IPS-NIHi11 (cell line): ENCODE measurements around the gene FHIT.

Source experiments
- DNase-seq: peaks from one replicate; pipeline ENCODE4 v3.0.0; 2012; ENCODE audit warnings: mixed read lengths, low spot score

FHIT gene

DNA sequence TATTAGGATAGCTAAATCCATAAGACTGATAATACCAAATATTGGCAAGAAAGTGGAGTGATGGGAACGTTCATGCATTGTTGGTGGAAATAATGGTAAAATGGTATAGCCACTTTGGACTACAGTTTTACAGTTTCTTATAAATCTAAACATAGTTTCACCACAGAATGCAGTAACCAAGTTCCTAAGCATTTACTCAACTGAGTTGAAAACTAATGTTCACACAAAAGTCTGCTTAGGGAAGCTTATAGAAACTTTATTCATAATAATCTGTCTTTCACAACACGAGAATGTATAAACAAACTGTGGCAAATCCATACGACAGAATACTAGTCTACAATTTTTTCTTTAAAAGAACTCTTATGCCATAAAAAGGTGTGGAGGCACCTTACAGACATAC is 969.3 kb downstream of the FHIT start:
- DNase-seq: no peak

DNA sequence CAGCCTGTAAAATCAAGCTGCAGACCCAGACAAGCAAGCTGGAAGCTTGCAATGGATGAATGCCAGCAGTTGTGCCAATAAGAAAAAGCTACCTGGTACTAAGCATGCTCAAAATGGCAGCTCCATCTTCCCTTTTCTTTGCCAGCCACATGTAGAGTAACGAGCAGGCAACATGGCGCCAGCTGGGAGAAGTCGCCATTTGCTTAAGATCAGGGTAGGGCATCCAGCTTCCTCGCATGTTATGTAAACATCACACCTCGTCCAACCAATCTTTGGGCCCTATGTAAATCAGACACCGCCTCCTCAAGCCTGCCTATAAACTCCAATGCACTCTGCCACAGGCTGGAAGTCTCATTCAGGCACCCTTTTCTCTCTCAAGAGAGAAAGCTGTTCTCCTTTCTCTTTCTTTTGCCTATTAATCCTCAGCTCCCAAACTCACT is 973.9 kb downstream of the FHIT start:
- DNase-seq: no peak

DNA sequence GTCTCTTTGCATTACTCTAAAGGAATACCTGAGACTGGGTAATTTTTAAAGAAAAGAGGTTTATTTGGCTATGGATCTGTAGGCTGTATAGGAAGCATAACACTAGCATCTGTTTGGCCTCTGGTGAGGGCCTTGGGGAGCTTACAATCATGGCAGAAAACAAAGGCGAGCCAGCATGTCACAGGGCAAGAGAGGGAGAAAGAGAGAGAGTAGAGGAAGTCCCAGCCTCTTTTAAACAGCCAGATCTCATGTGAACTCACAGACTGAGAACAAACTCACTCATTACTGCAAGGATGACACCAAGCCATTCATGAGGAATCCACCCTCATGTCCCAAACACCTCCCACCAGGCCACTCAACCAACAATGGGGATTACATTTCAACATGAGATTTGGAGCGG is 974.6 kb downstream of the FHIT start:
- DNase-seq: no peak

DNA sequence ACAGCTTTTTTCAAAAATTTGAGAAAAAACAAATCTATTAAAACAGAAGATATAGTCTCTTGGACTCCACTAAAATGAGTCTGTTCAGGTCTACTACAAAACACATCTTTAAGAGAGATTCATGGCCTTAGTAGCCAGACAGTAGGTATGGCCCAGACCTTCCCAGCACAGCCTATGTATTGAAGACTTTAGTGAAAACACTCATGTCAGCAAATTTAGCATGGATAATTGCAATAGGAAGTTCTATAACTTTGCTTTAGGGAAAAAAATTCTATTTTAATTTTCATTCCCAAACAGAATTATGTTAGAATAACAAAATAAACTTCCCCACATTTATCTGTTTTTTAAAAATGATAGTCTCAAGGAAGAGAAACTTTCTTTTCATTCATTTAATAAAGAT is 976.6 kb downstream of the FHIT start:
- DNase-seq: no peak

DNA sequence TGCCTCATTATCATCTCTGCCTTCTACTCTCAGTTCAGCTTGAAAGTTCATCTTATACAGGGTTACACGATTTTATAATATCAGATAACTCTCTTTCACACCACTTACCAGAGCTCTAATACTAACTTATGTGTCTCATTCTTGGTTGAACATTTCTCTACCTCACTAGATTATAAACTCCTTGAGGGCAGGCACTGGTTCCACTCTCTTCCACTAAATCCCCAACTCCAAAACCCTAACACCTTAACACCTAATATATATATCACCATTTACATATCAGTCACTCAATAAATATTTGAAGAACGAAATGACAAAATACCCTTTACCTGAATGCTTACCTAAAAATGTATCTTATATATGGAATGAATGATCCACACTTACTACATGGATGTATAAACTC is 977.2 kb downstream of the FHIT start:
- no peak for DNase-seq

DNA sequence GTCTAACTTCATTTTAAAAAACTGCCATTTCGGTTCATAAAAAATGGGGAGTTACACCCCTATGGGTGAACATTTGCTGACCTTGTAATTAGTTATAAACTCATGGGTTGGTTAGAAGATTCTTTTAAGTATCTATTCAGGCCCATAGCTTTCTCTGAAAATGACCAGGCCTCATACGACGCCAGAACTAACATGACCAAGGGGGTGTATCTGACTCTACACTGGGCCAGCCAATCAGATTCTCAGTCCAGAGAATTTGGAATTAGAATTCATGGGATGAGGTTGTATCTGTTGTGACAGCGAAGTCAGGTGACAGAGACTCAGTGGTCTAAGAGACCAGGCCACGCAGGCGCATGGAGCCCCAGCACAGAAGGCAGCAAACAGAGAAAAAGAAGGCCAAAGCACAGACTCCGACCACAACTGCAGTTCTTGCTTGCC is 981.4 kb downstream of the FHIT start:
- no peak for DNase-seq

DNA sequence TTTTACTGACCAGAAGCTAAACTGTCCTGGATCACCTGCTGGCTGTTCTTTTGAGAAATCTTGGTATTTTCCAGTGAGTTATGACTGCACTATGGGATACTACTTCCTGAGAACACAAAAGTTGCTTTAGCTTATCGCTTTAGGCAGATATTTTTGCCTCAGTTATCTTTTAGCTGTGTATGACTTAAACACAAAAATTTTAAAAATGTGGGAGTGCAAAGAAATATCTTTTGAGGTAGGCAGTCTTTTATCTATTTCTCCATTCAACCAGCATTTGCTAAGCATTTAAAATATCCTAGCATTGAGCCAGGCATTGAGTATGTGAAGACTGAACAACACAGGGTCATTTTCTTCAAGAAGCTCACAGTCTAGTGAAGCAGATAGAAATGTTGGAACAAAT is 981.9 kb downstream of the FHIT start:
- DNase-seq: no peak

DNA sequence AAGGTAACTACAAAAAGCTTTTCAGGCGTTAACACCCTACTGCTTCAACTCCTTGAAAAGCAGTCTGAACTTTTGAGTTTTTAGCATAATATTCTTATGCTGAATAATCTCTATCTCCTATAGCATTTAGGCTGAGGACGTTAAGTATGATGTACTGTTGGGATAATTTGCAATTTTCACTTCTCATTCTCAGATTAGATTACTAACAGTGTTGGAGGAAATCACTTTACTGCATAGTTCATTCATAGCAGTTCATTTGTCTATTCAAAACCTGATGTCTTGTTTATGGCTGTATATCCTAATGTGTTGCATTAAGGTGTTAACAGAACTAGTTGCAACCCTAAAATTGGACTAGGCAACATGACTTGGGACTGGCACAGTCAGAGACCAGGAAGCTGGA is 983.1 kb downstream of the FHIT start:
- no peak for DNase-seq

DNA sequence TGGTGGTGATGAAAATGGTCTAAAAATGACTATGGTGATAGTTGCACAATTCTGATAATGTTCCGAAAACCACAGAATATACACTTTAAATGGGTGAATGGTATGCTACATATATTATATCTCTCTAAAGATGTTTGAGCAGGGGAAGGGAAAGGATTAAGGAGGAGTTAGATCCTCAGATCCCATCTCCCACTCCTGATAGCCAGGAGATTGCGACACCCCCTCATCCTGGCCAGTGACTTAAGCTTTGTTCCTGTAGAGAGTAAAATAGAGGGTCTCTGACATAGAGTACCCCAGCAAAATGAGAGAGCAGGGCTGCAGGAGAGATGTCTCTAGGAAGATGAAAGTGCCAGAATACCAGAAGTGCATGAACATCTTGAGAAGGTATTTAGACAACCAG is 984.8 kb downstream of the FHIT start:
- DNase-seq: no peak

DNA sequence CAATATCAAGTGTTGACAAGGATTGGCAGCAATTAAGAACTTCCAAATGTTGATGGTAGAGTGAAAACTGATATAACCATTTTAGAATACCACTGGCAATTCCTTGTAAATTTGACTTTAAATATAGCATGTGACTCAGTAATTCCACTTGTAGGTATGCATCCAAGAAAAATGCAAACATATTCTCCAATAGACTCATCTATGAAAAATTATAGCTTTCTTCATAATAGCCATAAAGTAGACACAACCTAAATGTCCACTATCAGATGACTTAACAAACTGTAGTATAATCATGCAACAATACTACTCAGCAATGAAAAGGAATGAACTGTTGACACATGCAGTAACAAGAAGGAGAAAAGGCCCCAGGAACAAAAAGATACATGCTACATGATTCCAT is 988.1 kb downstream of the FHIT start:
- DNase-seq: no peak

DNA sequence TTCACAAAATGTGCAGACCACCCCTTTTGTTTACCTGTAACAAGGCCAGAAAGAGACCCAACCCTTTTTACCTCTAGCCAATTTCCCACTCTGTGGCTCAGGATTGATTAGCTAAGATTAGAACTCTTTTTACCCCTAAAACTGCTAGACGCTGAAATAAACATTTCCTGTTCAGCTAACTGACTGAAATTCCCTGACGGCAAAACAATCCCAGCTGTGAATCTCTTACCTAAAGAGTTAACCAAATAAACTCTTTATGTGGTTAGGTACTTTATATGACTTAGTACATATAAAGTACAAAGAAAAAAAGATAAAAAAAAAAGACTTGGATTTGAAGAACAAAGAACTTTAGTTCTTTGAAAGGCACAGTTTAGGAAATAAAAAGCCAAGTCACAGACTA is 988.7 kb downstream of the FHIT start:
- no peak for DNase-seq

DNA sequence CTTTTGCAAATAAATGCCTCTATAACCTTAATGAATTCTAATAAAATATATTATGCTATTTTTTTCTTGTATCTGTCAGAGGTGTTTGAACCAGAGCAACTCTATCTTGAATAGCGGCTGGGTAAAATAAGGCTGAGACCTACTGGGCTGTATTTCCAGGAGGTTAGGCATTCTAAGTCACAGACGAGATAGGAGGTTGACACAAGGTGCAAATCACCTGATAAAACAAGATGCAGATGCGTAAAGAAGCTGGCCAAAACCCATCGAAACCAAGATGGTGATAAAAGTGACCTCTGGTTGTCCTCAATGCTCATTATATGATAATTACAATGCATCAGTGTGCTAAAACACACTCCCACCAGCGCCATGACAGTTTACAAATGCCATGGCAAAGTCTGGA is 990.7 kb downstream of the FHIT start:
- DNase-seq: no peak

DNA sequence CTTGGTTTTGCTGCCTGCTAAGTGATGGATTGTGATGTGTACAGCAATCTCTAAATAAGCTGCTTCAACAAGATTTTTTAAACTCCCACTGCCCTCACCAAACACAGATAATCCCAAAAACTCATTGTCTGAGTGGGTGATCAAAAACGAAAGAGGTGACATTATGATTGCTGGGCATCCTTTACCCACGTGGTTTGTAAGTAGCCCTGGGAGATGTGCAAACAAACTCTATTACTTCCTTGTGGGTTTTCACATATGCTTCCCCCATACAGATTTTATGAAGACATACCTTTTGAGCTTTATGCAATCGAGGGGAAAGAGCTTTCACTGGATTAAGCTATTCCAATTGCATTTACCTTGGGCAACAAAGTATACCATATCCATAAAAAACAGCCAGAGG is 1000.4 kb downstream of the FHIT start:
- DNase-seq: no peak

DNA sequence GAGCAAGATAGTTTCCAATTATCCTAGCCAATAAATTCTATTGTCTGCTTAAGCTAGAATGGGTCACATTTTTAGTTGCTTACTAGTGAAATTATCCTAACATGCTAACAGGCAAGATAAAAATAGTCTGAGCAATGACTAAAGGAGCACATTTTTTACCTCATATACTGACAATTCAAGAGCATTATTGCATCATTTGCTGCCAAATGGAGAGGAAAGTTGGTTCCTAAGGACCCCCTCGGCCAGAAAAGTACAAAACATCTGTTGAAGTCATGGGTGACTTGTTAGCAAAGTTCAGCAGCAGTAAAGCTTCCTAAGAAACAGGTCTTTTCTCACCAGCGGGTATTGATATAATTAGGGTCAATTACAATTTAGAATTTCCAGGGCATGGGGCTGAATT is 1001.0 kb downstream of the FHIT start:
- no peak for DNase-seq

DNA sequence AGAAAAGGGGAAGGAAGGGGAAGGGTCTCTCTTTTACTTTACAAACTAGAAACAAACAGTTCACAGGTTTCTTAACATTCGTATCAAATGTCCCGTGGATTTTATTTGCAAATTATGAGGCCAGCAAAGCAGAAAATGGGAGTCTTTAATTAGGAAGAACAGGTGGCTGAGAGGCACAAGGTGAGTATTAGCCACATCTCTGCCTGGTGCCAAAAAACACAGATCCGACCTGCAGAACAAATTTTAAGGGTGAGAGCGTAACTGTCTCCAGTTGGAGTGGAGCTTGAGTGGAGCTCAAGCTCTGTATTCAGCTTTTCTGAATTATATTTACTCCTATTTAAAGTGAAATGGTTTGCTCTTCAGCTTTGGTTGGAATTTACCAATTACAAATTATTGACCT is 1004.9 kb downstream of the FHIT start:
- DNase-seq: no peak

DNA sequence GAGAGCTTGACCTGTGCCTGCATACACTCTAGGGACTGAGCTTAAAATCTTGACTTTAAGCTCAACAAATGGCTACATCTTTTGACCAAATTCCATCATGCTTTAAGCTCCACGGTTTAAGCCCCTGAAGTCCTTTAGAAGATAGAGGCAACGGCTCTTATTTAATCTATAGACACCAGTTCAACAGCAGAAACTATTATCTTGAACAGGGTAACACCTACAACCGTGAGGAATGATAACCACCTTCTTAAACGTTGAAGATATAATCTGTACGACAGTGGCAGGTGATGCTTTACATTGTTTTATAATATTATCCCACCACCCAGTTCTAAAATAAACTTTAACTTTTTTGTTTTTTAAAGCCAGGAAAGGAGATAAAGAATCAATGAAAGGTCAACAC is 1007.8 kb downstream of the FHIT start:
- no peak for DNase-seq

DNA sequence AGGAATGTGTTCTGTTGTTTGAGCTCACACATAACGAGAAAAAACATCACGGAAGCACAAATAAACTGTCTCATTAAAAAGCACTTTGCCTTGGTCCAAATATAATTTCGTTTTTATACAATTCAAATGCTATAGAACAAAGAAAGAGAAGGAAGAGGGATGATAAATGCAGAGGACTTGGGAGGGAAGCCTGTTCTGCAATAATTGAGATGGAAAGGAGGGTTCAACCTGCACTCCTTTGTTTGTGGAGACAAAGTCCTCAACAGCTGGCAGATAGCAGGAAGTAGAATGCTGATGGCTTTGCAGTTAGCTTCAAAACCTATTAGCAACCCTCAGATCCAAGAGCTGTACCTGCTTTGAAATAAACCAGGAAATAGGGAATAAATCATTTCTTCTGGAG is 1010.8 kb downstream of the FHIT start:
- peak; percentile 15 for DNase-seq

DNA sequence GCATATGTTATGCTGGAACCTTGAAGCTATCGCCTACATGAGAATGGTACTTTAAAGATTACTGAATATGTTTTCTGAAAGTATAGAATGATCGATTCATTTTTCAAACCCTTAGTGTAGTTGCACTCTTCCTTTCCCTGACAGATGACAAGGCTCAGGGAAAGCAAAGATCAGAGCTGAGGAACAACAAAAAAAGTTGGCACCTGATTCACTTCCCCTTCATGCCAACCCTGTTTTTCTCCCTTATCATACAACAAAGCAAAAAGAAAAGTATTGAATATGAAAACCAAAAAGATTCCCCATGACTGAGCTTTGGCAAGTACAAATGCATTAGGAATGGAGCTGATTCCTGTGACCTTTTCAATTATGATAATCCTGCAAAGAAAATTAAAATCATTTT is 1012.7 kb downstream of the FHIT start:
- DNase-seq: no peak

DNA sequence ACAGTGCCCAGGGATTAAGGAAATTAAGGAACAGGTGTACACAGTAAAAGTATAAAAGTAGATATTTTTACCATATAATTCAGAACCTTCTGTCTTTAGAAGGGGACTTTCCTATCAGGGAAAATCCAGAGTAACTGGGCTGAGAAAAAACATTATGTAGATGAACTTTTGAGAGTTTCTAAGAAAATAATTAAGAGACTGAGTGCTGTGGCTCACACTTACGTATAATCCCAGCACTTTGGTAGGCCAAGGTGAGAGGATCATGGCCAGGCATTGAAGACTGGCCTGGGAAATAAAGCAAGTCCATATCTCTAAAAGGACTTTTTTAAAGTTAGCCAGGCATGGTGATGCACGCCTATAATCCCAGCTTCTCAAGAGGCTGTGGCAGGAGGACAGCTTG is 1021.8 kb downstream of the FHIT start:
- DNase-seq: no peak

DNA sequence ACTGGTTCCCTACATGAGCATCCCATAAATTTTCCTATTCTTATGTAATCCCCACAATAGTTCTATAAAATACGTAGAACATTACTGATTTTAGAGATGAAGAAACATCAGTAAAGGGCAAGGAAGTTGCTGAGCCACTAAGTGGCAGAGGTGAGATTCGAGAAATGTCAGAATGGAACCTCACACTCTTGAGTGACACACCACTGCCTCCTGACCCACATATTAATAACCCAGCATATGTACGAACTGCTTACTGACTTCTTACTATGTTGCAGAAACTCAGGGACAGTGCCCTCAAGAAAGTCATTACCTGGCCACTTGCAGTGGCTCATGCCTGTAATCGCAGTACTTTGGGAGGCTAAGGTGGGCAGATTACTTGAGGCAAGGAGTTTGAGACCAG is 1022.4 kb downstream of the FHIT start:
- DNase-seq: no peak

DNA sequence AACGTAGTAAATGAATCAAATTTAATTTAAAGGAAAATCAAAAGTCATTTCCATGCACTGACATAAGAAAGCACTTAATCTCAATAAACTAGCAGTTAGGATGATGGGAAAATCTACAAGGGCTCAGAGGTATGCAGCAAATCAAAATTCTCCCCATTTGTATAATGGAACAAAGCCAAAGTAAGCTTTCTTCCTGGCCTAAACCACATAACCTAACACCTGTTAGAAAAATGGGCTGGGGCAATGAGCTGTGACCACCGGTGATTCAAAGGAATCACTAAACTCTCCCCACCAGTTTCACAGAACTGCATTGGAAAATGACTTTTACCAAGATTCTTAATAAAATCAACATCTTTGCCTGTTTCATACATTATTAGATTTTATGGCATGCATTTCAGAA is 1024.3 kb downstream of the FHIT start:
- DNase-seq: peak; percentile 19

DNA sequence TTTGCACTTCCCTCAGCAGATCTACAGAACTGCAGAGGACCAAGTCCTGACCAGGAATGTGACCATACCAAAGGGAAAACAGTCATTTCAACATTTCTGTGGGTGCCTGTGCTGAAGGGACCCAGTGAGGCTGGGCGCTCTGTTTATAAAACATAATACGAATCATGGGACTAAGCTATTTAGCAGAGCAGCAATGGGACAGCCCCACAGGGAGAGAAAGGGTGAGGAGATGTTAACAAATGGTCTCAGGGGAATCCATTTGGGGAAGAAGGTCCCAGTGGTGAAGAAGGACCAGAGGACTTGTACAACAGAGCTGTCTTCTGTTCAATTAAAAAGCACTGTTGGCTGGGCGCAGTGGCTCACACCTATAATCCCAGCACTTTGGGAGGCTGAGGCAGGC is 1025.4 kb downstream of the FHIT start:
- DNase-seq: no peak

DNA sequence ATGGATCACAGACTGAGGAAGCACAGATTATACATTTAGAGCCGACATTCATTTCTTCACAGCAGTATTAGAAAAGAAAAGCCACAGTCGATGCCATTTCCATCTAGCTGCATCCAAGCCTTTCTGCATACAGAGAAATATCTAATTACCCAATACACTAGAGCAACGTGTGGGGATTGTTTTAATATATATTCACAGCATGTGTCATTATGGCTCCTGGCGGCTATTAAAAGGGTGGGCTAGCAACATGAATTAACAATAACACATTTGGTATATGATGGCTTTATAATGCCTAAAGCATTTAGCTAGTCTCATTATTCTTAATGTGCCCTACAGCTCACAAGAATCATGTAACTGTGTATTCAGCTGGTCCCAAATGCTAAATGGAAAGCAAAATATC is 1030.5 kb downstream of the FHIT start:
- no peak for DNase-seq

DNA sequence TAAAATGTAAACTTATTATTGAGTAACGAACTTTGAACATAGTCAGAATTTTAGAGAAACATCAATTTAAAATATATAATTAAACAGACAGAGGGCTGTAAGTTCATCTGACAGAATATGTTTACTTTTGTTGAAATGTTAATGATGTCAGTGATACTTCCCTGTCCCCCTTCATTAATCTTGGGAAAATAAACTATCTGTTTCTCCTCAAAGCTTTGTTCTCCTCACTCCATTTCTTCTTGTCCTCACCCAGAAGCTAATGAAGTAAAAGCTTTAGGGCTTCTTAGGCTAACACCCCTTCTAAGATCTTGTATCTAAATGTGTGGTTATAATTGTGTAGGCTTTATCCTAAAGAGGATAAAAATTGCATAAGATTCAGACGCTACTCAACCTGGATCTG is 1031.8 kb downstream of the FHIT start:
- DNase-seq: no peak

DNA sequence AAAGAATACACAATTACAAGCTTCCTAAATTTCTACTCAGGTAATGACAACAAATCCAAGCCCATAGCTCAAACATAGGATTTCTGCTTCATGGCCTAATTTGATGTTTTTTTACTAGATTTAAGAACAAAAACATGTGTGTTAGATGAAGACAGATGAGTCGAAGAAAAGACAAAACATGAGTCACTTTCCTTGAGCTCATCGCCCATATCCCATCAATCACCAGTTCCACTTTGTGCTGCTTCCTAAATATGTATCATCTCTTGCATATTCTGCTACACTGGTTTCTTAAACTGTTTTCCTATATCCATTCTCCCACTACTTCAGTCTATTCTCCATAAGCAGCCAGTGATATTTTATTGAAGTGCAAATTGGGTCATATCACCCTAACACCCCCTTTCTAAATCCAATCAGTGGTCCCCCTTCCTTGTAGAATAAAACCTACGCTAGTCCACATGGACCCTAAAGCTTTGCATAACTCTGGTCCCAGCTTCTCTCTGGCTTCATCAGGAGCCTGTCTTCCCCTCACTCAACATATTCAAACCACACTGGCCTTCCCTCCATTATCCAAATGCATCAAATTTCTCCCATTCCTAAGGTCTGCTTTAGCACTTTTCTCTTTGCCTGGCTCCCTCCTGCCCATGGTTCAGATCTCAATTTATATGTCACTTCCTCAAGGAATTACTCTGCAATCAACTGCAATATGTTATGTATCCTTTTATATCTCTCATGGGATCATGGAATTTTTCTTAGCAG is 1033.9 kb downstream of the FHIT start:
- DNase-seq: peak; percentile 32
